Sigmoid colon (tissue), 4 donors: Measurements from ENCODE around the gene TSPAN4.

Experiments used
- EP300 ChIP-seq, 4 donors: sonication (generic); formaldehyde crosslinking; IDR thresholded peaks; one replicate each; pipeline ENCODE4 v1.6.1; 2017; ENCODE audit warnings: antibody characterized with exemption in 4 of 4
- POLR2A ChIP-seq, 2 donors: fragments of 450-650 bp; IDR thresholded peaks; one replicate each; pipeline ENCODE4 v1.6.1; 2016; ENCODE audit warnings: antibody characterized with exemption in 2 of 2, mild to moderate bottlenecking in 2 of 2, moderate library complexity in 2 of 2
- POLR2AphosphoS5 ChIP-seq, 4 donors: sonication (generic); formaldehyde crosslinking; IDR thresholded peaks; one replicate each; pipeline ENCODE4 v1.6.1; 2017; ENCODE audit warnings: antibody characterized with exemption in 4 of 4
- TF ChIP-seq, protein P1 (sequence below), 4 experiments: fragments of 450-650 bp in 3 of 4; fragments of 200-600 bp in 1 of 4; IDR thresholded peaks; one replicate each; pipeline ENCODE4 v1.5.1; 2016 to 2019; ENCODE audit warnings: antibody characterized with exemption in 4 of 4, mild to moderate bottlenecking in 3 of 4, moderate library complexity in 2 of 4

GRCh38 chr11:853682-854448, 11.2 kb downstream of the TSPAN4 start:
- TF ChIP-seq EP300 (IDR thresholded peaks at IDR 0.05) (no peak), POLR2A (IDR thresholded peaks at IDR 0.05) (no peak), POLR2AphosphoS5 (IDR thresholded peaks at IDR 0.05) (no peak)
- TF ChIP-seq, protein P1, sequence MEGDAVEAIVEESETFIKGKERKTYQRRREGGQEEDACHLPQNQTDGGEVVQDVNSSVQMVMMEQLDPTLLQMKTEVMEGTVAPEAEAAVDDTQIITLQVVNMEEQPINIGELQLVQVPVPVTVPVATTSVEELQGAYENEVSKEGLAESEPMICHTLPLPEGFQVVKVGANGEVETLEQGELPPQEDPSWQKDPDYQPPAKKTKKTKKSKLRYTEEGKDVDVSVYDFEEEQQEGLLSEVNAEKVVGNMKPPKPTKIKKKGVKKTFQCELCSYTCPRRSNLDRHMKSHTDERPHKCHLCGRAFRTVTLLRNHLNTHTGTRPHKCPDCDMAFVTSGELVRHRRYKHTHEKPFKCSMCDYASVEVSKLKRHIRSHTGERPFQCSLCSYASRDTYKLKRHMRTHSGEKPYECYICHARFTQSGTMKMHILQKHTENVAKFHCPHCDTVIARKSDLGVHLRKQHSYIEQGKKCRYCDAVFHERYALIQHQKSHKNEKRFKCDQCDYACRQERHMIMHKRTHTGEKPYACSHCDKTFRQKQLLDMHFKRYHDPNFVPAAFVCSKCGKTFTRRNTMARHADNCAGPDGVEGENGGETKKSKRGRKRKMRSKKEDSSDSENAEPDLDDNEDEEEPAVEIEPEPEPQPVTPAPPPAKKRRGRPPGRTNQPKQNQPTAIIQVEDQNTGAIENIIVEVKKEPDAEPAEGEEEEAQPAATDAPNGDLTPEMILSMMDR (IDR thresholded peaks at IDR 0.05), result no peak
